T-helper 2 cell treated with Interferon-gamma antibody and Interleukin-4, amounts not matched to agents 100 ng/mL and 5 ng/mL, for 36 hours (primary cell): ENCODE measurements around the gene RHAG. TPM values are rescaled to one million over a fixed set of nuclear protein-coding genes. Genes with fewer than 3 reads are reported as not detected.

ENCODE experiments used
- intact Hi-C: fragments of 100-400 bp; cut with micrococcal nuclease; formaldehyde crosslinking; loops from one replicate; pipeline ENCODE4 v1.15.1; 2023
- total RNA-seq: library from RNA; stranded (reverse); gene quantifications from 2 replicates; pipeline ENCODE4 v1.2.3, GENCODE V29; 2022

The RHAG gene
- total RNA-seq, 1 donor from 2014 or later, result not detected

DNA sequence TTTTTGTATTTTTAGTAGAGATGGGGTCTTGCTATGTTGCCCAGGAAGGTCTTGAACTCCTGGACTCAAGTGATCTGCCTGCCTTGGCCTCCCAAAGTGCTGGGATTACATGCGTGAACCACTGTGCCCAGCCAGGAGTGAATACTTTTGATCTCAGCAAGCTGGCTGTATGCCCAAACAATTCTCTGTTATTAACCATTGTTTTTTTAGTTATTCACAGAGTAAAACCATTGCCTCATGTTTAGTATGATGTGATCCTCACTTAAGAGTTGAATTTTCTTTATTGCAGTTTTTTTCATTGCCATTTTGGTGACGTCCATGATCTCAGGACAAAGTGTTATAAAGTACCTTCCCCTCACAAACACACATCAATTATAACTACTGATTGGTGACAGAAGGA lies 71.4 kb downstream of the RHAG start:
- intact Hi-C loops, result no loop called here

GRCh38 chr6:49564552-49564951 lies 72.1 kb downstream of the RHAG start:
- intact Hi-C loops, result no loop called here

- intact Hi-C loops, result no loop called here
Observed at GRCh38 chr6:49563006-49563886, 73.4 kb downstream of the RHAG start.

- intact Hi-C loops, result no loop called here
Observed at GRCh38 chr6:49558238-49558637, 78.4 kb downstream of the RHAG start.

GRCh38 chr6:49557177-49557576 lies 79.5 kb downstream of the RHAG start:
- intact Hi-C loops, result no loop called here

DNA sequence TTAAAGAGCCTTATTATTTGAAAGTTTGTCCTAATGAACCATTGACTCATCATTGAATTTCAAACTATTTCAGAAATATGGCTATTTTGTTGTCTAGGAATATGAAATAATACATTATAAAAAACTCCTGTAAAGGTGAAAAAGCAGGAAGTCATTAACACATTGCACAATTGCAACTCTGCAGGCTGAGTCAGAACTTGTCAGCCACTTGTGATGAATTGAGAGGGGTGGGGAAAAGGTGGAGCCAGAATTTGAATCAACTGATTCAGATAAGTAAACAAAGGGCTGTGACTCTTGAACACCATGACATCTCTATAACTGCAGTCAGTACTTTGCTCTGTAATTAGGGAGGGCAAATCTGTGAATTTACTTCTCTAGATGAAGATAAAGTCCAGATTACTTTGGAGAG lies 80.2 kb downstream of the RHAG start:
- intact Hi-C loops, result no loop called here

GRCh38 chr6:49555951-49556350 lies 80.7 kb downstream of the RHAG start:
- intact Hi-C loops, result no loop called here

Other genes starting within 250 kb of the RHAG start
- gene MMUT, start 173.6 kb downstream of the RHAG start, total RNA-seq, result 16.5 and 16.9 TPM in 2 replicates
- 14.3 and 15.3 TPM in 2 replicates for gene CENPQ, start 173.5 kb downstream of the RHAG start, total RNA-seq
- not detected in 2 replicates for gene GLYATL3, start 136.9 kb downstream of the RHAG start, total RNA-seq
- 0.39 and 0.55 TPM in 2 replicates for gene C6orf141, start 86.2 kb downstream of the RHAG start, total RNA-seq
- gene CRISP2, start 76.7 kb upstream of the RHAG start, total RNA-seq, result not detected in 2 replicates
- not detected in 2 replicates for gene CRISP3, start 107.5 kb upstream of the RHAG start, total RNA-seq
- gene PGK2, start 150.4 kb upstream of the RHAG start, total RNA-seq, result not detected in 2 replicates
- not detected in 2 replicates for gene CRISP1, start 229.7 kb upstream of the RHAG start, total RNA-seq